ENCODE results near the gene NFKBIB.

DNA sequence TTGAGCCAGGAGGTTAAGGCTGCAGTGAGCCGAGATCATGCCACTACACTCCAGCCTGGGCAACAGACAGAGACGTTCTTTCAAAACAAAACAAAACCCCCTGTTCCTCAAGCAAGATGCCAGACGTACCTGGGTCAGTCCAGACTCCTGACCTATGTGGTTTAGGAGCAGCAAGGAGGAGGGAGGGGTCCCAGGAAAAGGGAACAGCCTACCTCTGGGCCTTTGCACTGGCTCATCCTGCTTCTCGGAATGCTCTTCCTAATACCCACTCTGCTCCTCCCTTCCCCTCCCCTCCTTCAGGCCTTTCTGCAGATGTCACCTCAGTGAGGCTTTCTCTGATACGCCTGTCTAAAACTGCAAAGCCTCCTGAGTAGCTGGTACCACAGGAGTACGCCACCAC is 31.2 kb upstream of the NFKBIB start:
- TF ChIP-seq, protein P1, sequence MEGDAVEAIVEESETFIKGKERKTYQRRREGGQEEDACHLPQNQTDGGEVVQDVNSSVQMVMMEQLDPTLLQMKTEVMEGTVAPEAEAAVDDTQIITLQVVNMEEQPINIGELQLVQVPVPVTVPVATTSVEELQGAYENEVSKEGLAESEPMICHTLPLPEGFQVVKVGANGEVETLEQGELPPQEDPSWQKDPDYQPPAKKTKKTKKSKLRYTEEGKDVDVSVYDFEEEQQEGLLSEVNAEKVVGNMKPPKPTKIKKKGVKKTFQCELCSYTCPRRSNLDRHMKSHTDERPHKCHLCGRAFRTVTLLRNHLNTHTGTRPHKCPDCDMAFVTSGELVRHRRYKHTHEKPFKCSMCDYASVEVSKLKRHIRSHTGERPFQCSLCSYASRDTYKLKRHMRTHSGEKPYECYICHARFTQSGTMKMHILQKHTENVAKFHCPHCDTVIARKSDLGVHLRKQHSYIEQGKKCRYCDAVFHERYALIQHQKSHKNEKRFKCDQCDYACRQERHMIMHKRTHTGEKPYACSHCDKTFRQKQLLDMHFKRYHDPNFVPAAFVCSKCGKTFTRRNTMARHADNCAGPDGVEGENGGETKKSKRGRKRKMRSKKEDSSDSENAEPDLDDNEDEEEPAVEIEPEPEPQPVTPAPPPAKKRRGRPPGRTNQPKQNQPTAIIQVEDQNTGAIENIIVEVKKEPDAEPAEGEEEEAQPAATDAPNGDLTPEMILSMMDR (IDR thresholded peaks at IDR 0.05; ENCODE audit: low read depth, low read length): no peak
- no peak for TF ChIP-seq POLR2A (IDR thresholded peaks at IDR 0.05; ENCODE audit: extremely low read depth, insufficient read length)
- TF ChIP-seq, protein P2, sequence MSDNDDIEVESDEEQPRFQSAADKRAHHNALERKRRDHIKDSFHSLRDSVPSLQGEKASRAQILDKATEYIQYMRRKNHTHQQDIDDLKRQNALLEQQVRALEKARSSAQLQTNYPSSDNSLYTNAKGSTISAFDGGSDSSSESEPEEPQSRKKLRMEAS (IDR thresholded peaks at IDR 0.05; ENCODE audit: low read depth, low read length): no peak
- no peak for TF ChIP-seq MYC (IDR thresholded peaks at IDR 0.05; ENCODE audit: low read depth, low read length)
